ENCODE results near the gene PHC3. TPM values are rescaled to one million over a fixed set of nuclear protein-coding genes. Genes with fewer than 3 reads are reported as not detected.

The PHC3 gene
- total RNA-seq, 4 donors from 2014 or later, result 45.2 to 113 (median 83.9) TPM

DNA sequence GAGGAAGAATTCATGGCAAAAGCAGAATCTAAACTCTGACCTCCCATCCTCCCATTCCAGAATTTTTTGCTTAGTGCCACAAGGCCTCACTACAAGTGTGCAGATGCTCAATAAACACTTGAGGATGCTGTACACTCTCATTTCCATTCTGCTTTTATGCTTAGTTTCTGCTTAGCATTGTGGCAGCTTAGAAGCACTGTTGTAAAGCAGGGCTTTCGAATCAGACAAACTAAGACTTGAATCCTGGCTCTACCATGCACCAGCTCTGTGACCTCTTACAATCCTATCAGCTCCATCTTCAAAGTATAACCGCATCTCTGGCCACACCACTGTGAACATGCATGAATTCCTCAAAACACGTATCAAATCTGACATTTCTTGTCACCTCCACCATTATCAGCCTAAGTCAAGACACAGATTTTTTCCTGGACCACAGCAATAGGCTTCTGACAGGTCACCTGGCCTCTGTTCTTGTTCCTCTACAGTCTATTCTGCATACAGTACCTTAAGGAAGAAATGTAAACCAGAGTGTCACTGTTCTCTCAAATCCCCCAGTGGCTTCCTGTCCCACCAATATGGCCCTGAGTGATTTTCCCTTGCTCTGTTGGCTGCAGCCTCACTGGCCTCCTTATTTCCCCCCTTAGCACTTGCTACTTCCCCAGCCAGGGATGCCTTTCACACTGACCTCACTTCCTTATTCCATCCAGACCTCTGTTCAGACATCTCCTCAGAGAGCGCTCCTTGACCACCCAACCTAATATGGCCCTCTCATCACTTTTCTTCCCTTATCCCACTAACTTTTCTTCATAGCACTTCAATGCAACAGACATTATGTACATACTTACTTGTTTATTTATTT lies 8.1 kb upstream of the PHC3 start:
- H3K27me3 ChIP-seq, result no peaks in the 10 kb centered on the region
- TF ChIP-seq, protein P1, sequence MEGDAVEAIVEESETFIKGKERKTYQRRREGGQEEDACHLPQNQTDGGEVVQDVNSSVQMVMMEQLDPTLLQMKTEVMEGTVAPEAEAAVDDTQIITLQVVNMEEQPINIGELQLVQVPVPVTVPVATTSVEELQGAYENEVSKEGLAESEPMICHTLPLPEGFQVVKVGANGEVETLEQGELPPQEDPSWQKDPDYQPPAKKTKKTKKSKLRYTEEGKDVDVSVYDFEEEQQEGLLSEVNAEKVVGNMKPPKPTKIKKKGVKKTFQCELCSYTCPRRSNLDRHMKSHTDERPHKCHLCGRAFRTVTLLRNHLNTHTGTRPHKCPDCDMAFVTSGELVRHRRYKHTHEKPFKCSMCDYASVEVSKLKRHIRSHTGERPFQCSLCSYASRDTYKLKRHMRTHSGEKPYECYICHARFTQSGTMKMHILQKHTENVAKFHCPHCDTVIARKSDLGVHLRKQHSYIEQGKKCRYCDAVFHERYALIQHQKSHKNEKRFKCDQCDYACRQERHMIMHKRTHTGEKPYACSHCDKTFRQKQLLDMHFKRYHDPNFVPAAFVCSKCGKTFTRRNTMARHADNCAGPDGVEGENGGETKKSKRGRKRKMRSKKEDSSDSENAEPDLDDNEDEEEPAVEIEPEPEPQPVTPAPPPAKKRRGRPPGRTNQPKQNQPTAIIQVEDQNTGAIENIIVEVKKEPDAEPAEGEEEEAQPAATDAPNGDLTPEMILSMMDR (IDR thresholded peaks at IDR 0.05), result no peak
- TF ChIP-seq POLR2A (IDR thresholded peaks at IDR 0.05), result no peak
- TF ChIP-seq POLR2AphosphoS5 (IDR thresholded peaks at IDR 0.05), result no peak
- TF ChIP-seq EP300 (IDR thresholded peaks at IDR 0.05), result no peak
- ATAC-seq, result peak; percentile 16
- H3K4me1 ChIP-seq, result peaks cover 0 to 10% (median 0%) of the 10 kb centered on the region in 3 donors
- H3K4me3 ChIP-seq, result no peak overlapping the region
- H3K9me3 ChIP-seq, result no peaks in the 10 kb centered on the region
- WGBS, 2 donors (ENCODE audit: low coverage in 1 of 2), result 72 to 77% methylated on average over 4 of the region's 4 CpGs
- no peaks in the 10 kb centered on the region for H3K36me3 ChIP-seq
- peak overlapping the region in 1 of 4 donors; percentile 38 for H3K27ac ChIP-seq

DNA sequence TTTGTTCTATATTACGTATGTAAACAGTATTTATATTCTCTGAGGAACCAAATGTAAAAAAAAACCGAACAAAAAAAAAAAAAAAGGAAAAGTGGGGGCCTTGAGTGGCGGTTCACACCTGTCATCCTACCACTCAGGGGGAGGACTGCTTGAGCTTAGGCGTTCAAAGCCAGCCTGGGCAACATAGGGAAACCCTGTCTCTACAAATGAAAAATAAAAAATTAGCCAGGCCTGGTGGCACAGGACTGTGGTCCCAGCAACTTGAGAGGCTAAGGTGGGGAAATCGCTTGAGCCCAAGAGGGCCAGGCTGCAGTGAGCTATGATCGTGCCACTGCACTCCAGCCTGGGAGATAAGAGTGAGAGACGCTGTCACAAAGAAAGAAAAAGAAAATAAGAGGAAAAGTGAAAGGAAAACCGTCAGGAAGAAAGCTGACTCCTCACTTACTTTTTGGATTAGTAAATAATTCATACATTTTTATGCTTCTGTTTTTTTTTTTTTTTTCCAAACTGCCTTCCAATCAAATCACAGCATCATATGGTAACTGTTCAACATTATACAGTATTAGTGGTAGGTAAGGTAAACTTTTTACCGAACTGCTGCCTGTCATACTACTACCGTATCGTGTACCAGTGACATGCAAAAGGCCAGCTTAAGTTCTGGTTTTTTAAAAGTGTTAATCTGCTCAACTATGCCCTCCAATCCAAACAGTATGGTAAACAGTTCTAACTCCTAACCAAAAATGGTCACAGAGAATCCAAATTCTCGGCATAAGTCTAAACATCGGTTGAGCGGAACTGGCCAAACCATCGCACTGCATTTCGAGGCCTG lies 1.2 kb downstream of the PHC3 start:
- Histone ChIP-seq H3K9me3 (no peaks in the 10 kb centered on the region), H3K36me3 (peaks cover 0 to 34% of the 10 kb centered on the region in 2 donors), H3K27ac (peak overlapping the region; percentile 94 to 99 (median 98)), H3K27me3 (no peaks in the 10 kb centered on the region), H3K4me3 (peak overlapping the region; percentile 91 to 97), H3K4me1 (peaks cover 0 to 49% (median 9%) of the 10 kb centered on the region in 3 donors)
- TF ChIP-seq POLR2AphosphoS5 (IDR thresholded peaks at IDR 0.05) (no peak), EP300 (IDR thresholded peaks at IDR 0.05) (no peak), POLR2A (IDR thresholded peaks at IDR 0.05) (no peak)
- TF ChIP-seq, protein P1 (IDR thresholded peaks at IDR 0.05), result no peak
- 7% methylated on average over 14 to 16 of the region's 16 CpGs for WGBS, 2 donors (ENCODE audit: low coverage in 1 of 2)
- peak; percentile 0 for ATAC-seq

DNA sequence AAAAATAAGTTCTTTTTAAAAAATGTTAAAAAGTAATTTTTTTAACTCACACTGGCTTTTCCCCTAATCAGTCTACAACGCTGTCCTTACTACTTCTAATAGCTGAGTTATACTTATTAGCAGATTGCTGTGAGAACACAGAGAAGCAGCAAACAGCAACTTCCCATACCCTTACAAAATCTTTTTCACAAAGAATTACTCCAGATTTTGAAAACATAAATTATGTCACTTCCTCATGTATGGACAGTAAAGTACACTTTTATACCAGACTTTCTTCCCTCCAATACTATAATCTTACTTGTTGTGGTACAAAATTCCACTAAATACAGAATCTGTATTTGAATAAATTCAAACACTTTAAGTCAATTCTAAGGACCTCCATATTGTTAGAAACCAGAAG lies 2.1 kb downstream of the PHC3 start:
- H3K27ac ChIP-seq, result peak overlapping the region in 3 of 4 donors; percentile 98 to 99 (median 99)
- no peaks in the 10 kb centered on the region for H3K9me3 ChIP-seq
- 15 to 16% methylated on average over 1 of the region's 1 CpG for WGBS, 2 donors (ENCODE audit: low coverage in 1 of 2)
- H3K4me3 ChIP-seq, result peak overlapping the region; percentile 91 to 97
- ATAC-seq, result no peak
- H3K27me3 ChIP-seq, result no peaks in the 10 kb centered on the region
- H3K4me1 ChIP-seq, result peaks cover 0 to 58% (median 9%) of the 10 kb centered on the region in 3 donors
- peaks cover 0 to 42% of the 10 kb centered on the region in 2 donors for H3K36me3 ChIP-seq
- TF ChIP-seq, protein P1 (IDR thresholded peaks at IDR 0.05), result no peak
- TF ChIP-seq POLR2AphosphoS5 (IDR thresholded peaks at IDR 0.05) (no peak), POLR2A (IDR thresholded peaks at IDR 0.05) (no peak), EP300 (IDR thresholded peaks at IDR 0.05) (no peak)

DNA sequence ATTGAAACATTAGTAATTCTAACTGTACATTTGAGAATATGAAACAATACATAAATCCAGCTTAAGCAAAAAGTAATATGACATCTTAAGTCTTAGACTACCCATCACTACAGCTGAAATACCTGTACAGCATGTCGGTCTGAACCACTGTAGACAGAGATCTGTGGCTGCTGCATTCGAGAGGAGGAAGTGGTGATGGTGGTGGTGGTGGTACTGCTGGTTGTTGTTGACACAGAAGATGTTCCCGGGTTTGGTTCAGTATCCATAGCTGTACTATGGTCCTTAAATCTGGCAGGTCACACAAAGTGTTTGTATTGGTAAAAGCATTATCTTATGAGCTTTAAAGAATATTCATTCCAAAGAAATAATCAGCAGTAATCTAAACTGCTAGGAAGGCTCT lies 2.9 kb downstream of the PHC3 start:
- peak overlapping the region in 1 of 2 donors; percentile 91 for H3K4me3 ChIP-seq
- 65 to 72% methylated on average over 2 to 3 of the region's 3 CpGs for WGBS, 2 donors (ENCODE audit: low coverage in 1 of 2)
- H3K36me3 ChIP-seq, result peaks cover 0 to 50% of the 10 kb centered on the region in 2 donors
- no peaks in the 10 kb centered on the region for H3K9me3 ChIP-seq
- H3K27me3 ChIP-seq, result no peaks in the 10 kb centered on the region
- TF ChIP-seq, protein P1 (IDR thresholded peaks at IDR 0.05), result no peak
- TF ChIP-seq EP300 (IDR thresholded peaks at IDR 0.05) (no peak), POLR2AphosphoS5 (IDR thresholded peaks at IDR 0.05) (no peak), POLR2A (IDR thresholded peaks at IDR 0.05) (no peak)
- peaks cover 0 to 66% (median 9%) of the 10 kb centered on the region in 3 donors for H3K4me1 ChIP-seq
- no peak for ATAC-seq
- no peak overlapping the region for H3K27ac ChIP-seq

Measured in gastroesophageal sphincter (tissue), 4 donors.